DND-41 (cell line): ENCODE data around the gene TMEM238L.

Source experiments
- CTCF ChIP-seq: IDR thresholded peaks from 2 replicates; pipeline ENCODE4 v1.5.1; 2012; ENCODE audit warnings: borderline replicate concordance, low read length, moderate library complexity, mild to moderate bottlenecking; ENCODE audit not compliant: poor library complexity, severe bottlenecking; ENCODE audit errors: extremely low read depth
- EZH2 ChIP-seq: IDR thresholded peaks from 3 replicates; pipeline ENCODE4 v1.6.1; 2012; ENCODE audit warnings: borderline replicate concordance, low read depth, mild to moderate bottlenecking, moderate library complexity, low read length, inconsistent platforms; ENCODE audit not compliant: severe bottlenecking

DNA sequence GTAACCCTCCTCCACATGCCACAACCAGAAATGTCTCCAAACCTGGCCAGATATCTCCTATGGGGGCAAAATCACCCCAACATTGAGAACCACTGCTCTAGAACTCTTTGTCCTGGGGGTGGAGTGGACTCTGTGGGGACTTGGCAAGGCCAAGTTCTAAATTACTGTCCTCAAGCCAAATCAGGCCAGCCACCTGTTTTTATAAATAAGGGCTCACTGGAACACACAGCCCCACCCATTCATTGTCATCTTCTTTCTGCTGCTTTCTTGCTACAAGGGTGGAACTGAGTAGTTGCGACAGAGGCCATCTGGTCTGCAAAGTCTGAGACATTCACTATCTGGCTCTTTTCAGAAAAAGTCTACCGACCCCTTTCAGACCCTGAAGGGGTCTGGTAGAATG lies 47.3 kb downstream of the TMEM238L start:
- TF ChIP-seq CTCF (no peak), EZH2 (no peak)
